MM.1S (cell line): Measurements from ENCODE around the gene ZC3H12C.
A peak's percentile ranks its signal among the peaks of the same experiment; 100 is the strongest.

Experiments used
- DNase-seq: peaks from one replicate; pipeline ENCODE4 v3.0.0-alpha.2; 2015
- H2AFZ ChIP-seq: fragments of 300-600 bp; sonication (generic); 2 replicates; pipeline ENCODE4 v1.6.0; 2016; ENCODE audit warnings: antibody characterized with exemption, low read length
- H3F3A ChIP-seq: fragments of 300-600 bp; sonication (generic); 2 replicates; pipeline ENCODE4 v1.6.1; 2016; ENCODE audit warnings: mild to moderate bottlenecking, antibody characterized with exemption, low read length, moderate library complexity, mixed read lengths; ENCODE audit not compliant: insufficient read depth
- H3K27ac ChIP-seq: fragments of 300-600 bp; sonication (generic); 2 replicates; pipeline ENCODE4 v1.5.1; 2016; ENCODE audit warnings: mild to moderate bottlenecking, low read length
- H3K27me3 ChIP-seq: fragments of 300-600 bp; sonication (generic); replicated peaks from 2 replicates; pipeline ENCODE4 v1.6.0; 2016; ENCODE audit warnings: low read length; ENCODE audit not compliant: insufficient read depth
- H3K36me3 ChIP-seq: fragments of 300-600 bp; sonication (generic); replicated peaks from 2 replicates; pipeline ENCODE4 v1.6.1; 2016; ENCODE audit warnings: mild to moderate bottlenecking, low read length, mixed read lengths; ENCODE audit not compliant: insufficient read depth
- H3K4me1 ChIP-seq: fragments of 300-600 bp; sonication (generic); 2 replicates; pipeline ENCODE4 v1.6.1; 2016; ENCODE audit warnings: low read length, mixed read lengths
- H3K4me2 ChIP-seq: fragments of 300-600 bp; sonication (generic); 2 replicates; pipeline ENCODE4 v1.6.0; 2016; ENCODE audit warnings: low read depth, low read length
- H3K4me3 ChIP-seq: fragments of 300-600 bp; sonication (generic); 2 replicates; pipeline ENCODE4 v1.5.1; 2016; ENCODE audit warnings: low read length, mixed read lengths
- H3K79me2 ChIP-seq: fragments of 300-600 bp; sonication (generic); 2 replicates; pipeline ENCODE4 v1.6.1; 2016; ENCODE audit warnings: mixed run types, low read length, mixed read lengths
- H3K9ac ChIP-seq: fragments of 300-600 bp; sonication (generic); 2 replicates; pipeline ENCODE4 v1.6.1; 2016; ENCODE audit warnings: low read length, mixed read lengths
- H3K9me2 ChIP-seq: fragments of 300-600 bp; sonication (generic); replicated peaks from 2 replicates; pipeline ENCODE4 v1.6.1; 2016; ENCODE audit warnings: mild to moderate bottlenecking, low read length, mixed read lengths; ENCODE audit not compliant: insufficient read depth
- H3K9me3 ChIP-seq: fragments of 300-600 bp; sonication (generic); replicated peaks from 2 replicates; pipeline ENCODE4 v1.6.1; 2016; ENCODE audit warnings: mild to moderate bottlenecking, low read length, mixed read lengths; ENCODE audit not compliant: insufficient read depth
- H4K20me1 ChIP-seq: fragments of 300-600 bp; sonication (generic); 2 replicates; pipeline ENCODE4 v1.6.1; 2016; ENCODE audit warnings: mild to moderate bottlenecking, low read length, moderate library complexity, mixed read lengths; ENCODE audit not compliant: insufficient read depth
- EZH2 ChIP-seq: fragments of 300-600 bp; sonication (generic); optimal IDR thresholded peaks from 2 replicates; pipeline ENCODE3; 2017; ENCODE audit warnings: low read depth, mild to moderate bottlenecking, antibody characterized with exemption, low read length, mixed read lengths
- EZH2phosphoT487 ChIP-seq: fragments of 300-600 bp; sonication (generic); IDR thresholded peaks from 2 replicates; pipeline ENCODE4 v1.6.1; 2018; ENCODE audit warnings: antibody characterized with exemption, low read length
- TF ChIP-seq, protein P1 (sequence below): fragments of 300-600 bp; sonication (generic); IDR thresholded peaks from 2 replicates; pipeline ENCODE4 v1.5.1; 2016; ENCODE audit warnings: antibody characterized with exemption, low read length, mixed read lengths

Gene ZC3H12C

DNA sequence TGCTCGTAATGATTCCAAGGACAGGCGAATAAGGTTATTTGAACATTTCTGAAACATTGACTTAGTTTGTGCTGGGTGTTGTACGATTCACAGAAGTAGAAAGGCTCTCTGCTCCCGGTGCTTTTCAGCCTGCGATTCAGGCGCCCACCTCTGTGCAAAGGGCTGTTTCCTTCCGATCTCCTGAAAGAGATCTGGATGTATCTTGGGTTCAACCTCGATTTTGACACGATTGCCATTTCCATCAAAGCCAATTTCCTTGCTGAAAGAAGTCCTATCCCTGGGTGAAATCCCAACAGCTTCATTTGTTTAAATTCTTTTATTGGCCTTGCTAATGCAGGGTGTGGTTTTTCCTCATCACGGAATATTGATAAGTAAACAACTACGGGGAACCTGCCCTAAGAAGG lies 1.1 kb upstream of the ZC3H12C start:
- H3K4me2 ChIP-seq, result peak overlapping the region; percentile 45; the same call in 1 of the 2 replicates
- H3K27ac ChIP-seq, result no peak overlapping the region
- H2AFZ ChIP-seq, result peak overlapping the region; percentile 46; the same call in 1 of the 2 replicates
- peaks cover 12% of the 10 kb centered on the region for H3F3A ChIP-seq
- TF ChIP-seq, protein P1, sequence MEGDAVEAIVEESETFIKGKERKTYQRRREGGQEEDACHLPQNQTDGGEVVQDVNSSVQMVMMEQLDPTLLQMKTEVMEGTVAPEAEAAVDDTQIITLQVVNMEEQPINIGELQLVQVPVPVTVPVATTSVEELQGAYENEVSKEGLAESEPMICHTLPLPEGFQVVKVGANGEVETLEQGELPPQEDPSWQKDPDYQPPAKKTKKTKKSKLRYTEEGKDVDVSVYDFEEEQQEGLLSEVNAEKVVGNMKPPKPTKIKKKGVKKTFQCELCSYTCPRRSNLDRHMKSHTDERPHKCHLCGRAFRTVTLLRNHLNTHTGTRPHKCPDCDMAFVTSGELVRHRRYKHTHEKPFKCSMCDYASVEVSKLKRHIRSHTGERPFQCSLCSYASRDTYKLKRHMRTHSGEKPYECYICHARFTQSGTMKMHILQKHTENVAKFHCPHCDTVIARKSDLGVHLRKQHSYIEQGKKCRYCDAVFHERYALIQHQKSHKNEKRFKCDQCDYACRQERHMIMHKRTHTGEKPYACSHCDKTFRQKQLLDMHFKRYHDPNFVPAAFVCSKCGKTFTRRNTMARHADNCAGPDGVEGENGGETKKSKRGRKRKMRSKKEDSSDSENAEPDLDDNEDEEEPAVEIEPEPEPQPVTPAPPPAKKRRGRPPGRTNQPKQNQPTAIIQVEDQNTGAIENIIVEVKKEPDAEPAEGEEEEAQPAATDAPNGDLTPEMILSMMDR, result no peak
- TF ChIP-seq EZH2phosphoT487 (no peak), EZH2 (no peak)
- no peak for DNase-seq
- H3K9me3 ChIP-seq, result no peaks in the 10 kb centered on the region
- peak overlapping the region; percentile 41 for H3K4me3 ChIP-seq
- no peaks in the 10 kb centered on the region for H4K20me1 ChIP-seq
- H3K4me1 ChIP-seq, result peaks cover 24% of the 10 kb centered on the region
- no peaks in the 10 kb centered on the region for H3K9me2 ChIP-seq
- peaks cover 37% of the 10 kb centered on the region for H3K79me2 ChIP-seq
- no peaks in the 10 kb centered on the region for H3K36me3 ChIP-seq
- peak overlapping the region; percentile 19; the same call in 1 of the 2 replicates for H3K9ac ChIP-seq
- H3K27me3 ChIP-seq, result no peaks in the 10 kb centered on the region

- Histone ChIP-seq H3K9ac (peak overlapping the region; percentile 60), H3F3A (peaks cover 5% of the 10 kb centered on the region), H3K27ac (no peak overlapping the region), H3K4me2 (peak overlapping the region; percentile 88), H3K9me3 (no peaks in the 10 kb centered on the region), H3K27me3 (no peaks in the 10 kb centered on the region), H3K9me2 (no peaks in the 10 kb centered on the region), H4K20me1 (no peaks in the 10 kb centered on the region), H3K79me2 (peaks cover 47% of the 10 kb centered on the region), H2AFZ (peak overlapping the region; percentile 44), H3K4me1 (peaks cover 10% of the 10 kb centered on the region), H3K4me3 (peak overlapping the region; percentile 64), H3K36me3 (no peaks in the 10 kb centered on the region)
- peak; percentile 56 for DNase-seq
- no peak for TF ChIP-seq EZH2
- TF ChIP-seq, protein P1, result no peak
- no peak for TF ChIP-seq EZH2phosphoT487
Measured at GRCh38 chr11:110093407-110094297, 460 bp downstream of the ZC3H12C start.

GRCh38 chr11:110094298-110095285 lies 1.4 kb downstream of the ZC3H12C start:
- Histone ChIP-seq H3K27me3 (no peaks in the 10 kb centered on the region), H3K4me1 (0 out of 2 replicates have a peak, but pooled peaks cover 4% of the 10 kb centered on the region), H3K27ac (no peak overlapping the region), H2AFZ (no peak overlapping the region), H4K20me1 (no peaks in the 10 kb centered on the region), H3K79me2 (peaks cover 56% of the 10 kb centered on the region), H3K36me3 (no peaks in the 10 kb centered on the region), H3K9me2 (no peaks in the 10 kb centered on the region), H3K9me3 (no peaks in the 10 kb centered on the region), H3K4me3 (peak overlapping the region; percentile 64), H3K4me2 (peak overlapping the region; percentile 88), H3F3A (peaks cover 4% of the 10 kb centered on the region; the same call in 1 of the 2 replicates), H3K9ac (peak overlapping the region; percentile 60)
- no peak for DNase-seq
- TF ChIP-seq EZH2, result no peak
- TF ChIP-seq, protein P1, result no peak
- no peak for TF ChIP-seq EZH2phosphoT487
